H9 (cell line): ENCODE results near the gene MMP11. TPM values are rescaled to one million over a fixed set of nuclear protein-coding genes. Genes with fewer than 3 reads are reported as not detected.

Experiments
- DNase-seq: peaks from one replicate; pipeline ENCODE4 v3.0.0-alpha.2; 2017
- H2AFZ ChIP-seq: one replicate; pipeline ENCODE4 v1.6.1; 2013; ENCODE audit warnings: mild to moderate bottlenecking, low read length, control low read depth, moderate library complexity
- H2AK5ac ChIP-seq: 2 replicates; pipeline ENCODE4 v1.6.1; 2013; ENCODE audit warnings: low read length, control low read depth, mixed read lengths; ENCODE audit not compliant: insufficient read length
- H2BK120ac ChIP-seq: one replicate; pipeline ENCODE4 v1.6.1; 2013; ENCODE audit warnings: low read depth, mild to moderate bottlenecking, low read length, control low read depth, inconsistent platforms; ENCODE audit not compliant: poor library complexity, severe bottlenecking
- H2BK12ac ChIP-seq: 2 replicates; pipeline ENCODE4 v1.6.1; 2013; ENCODE audit warnings: low read length, control low read depth, mixed read lengths, low read depth; ENCODE audit not compliant: insufficient read length
- H2BK15ac ChIP-seq: 2 replicates; pipeline ENCODE4 v1.6.1; 2013; ENCODE audit warnings: low read depth, low read length, control low read depth
- H2BK20ac ChIP-seq: one replicate; pipeline ENCODE4 v1.6.1; 2013; ENCODE audit warnings: low read depth, mild to moderate bottlenecking, low read length, control low read depth, inconsistent platforms; ENCODE audit not compliant: poor library complexity, severe bottlenecking
- H2BK5ac ChIP-seq: 2 replicates; pipeline ENCODE4 v1.6.1; 2013; ENCODE audit warnings: low read length, control low read depth, mixed read lengths; ENCODE audit not compliant: insufficient read length
- H3K14ac ChIP-seq: 2 replicates; pipeline ENCODE4 v1.6.1; 2013; ENCODE audit warnings: low read length, control low read depth; ENCODE audit not compliant: insufficient read depth
- H3K18ac ChIP-seq: 2 replicates; pipeline ENCODE4 v1.6.1; 2013; ENCODE audit warnings: low read depth, mild to moderate bottlenecking, mixed read lengths, low read length, control low read depth; ENCODE audit not compliant: insufficient read length
- H3K23ac ChIP-seq: 2 replicates; pipeline ENCODE4 v1.6.1; 2013; ENCODE audit warnings: low read length, control low read depth, mixed read lengths, low read depth; ENCODE audit not compliant: insufficient read length
- H3K23me2 ChIP-seq: 2 replicates; pipeline ENCODE4 v1.6.1; 2013; ENCODE audit warnings: low read depth, mild to moderate bottlenecking, mixed read lengths, low read length, control low read depth; ENCODE audit not compliant: insufficient read length, poor library complexity, severe bottlenecking
- H3K27ac ChIP-seq: 2 replicates; pipeline ENCODE4 v1.5.1; 2013; ENCODE audit warnings: low read length, control low read depth, mixed read lengths, low read depth; ENCODE audit not compliant: insufficient read length
- H3K27me3 ChIP-seq: 2 replicates; pipeline ENCODE4 v1.6.1; 2013; ENCODE audit warnings: low read length, control low read depth, inconsistent platforms; ENCODE audit not compliant: insufficient read depth
- H3K4ac ChIP-seq: 2 replicates; pipeline ENCODE4 v1.6.1; 2013; ENCODE audit warnings: low read depth, mild to moderate bottlenecking, control low read depth, inconsistent platforms, low read length, moderate library complexity
- H3K4me1 ChIP-seq: 2 replicates; pipeline ENCODE4 v1.6.1; 2013; ENCODE audit warnings: low read length, control low read depth, inconsistent platforms; ENCODE audit not compliant: insufficient read depth
- H3K4me2 ChIP-seq: 2 replicates; pipeline ENCODE4 v1.6.1; 2013; ENCODE audit warnings: low read length, control low read depth, mixed read lengths; ENCODE audit not compliant: insufficient read length, insufficient read depth
- H3K56ac ChIP-seq: 2 replicates; pipeline ENCODE4 v1.6.1; 2013; ENCODE audit warnings: low read depth, mild to moderate bottlenecking, mixed read lengths, low read length, control low read depth; ENCODE audit not compliant: insufficient read length
- H3K79me1 ChIP-seq: 2 replicates; pipeline ENCODE4 v1.6.1; 2013; ENCODE audit warnings: low read depth, mild to moderate bottlenecking, moderate library complexity, low read length, control low read depth, inconsistent platforms; ENCODE audit not compliant: insufficient read depth, poor library complexity, severe bottlenecking
- H3K79me2 ChIP-seq: 2 replicates; pipeline ENCODE4 v1.6.1; 2013; ENCODE audit warnings: low read length, control low read depth, inconsistent platforms; ENCODE audit not compliant: insufficient read depth
- H3K9ac ChIP-seq: 2 replicates; pipeline ENCODE4 v1.6.1; 2013; ENCODE audit warnings: low read length, control low read depth, mixed read lengths; ENCODE audit not compliant: insufficient read length; ENCODE audit errors: extremely low read depth
- H3K9me3 ChIP-seq: one replicate; pipeline ENCODE4 v1.6.1; 2013; ENCODE audit warnings: low read depth, low read length, inconsistent platforms; ENCODE audit not compliant: control insufficient read depth
- H3T11ph ChIP-seq: one replicate; pipeline ENCODE4 v1.6.1; 2013; ENCODE audit warnings: mild to moderate bottlenecking, low read length, control low read depth, inconsistent platforms
- H4K20me1 ChIP-seq: one replicate; pipeline ENCODE4 v1.6.1; 2013; ENCODE audit not compliant: control insufficient read depth, insufficient read length, insufficient read depth
- H4K5ac ChIP-seq: 2 replicates; pipeline ENCODE4 v1.6.1; 2013; ENCODE audit warnings: low read depth, mild to moderate bottlenecking, mixed read lengths, low read length, control low read depth; ENCODE audit not compliant: insufficient read length
- H4K8ac ChIP-seq: replicated peaks from 2 replicates; pipeline ENCODE4 v1.6.1; 2013; ENCODE audit warnings: low read length, control low read depth, mixed read lengths, low read depth; ENCODE audit not compliant: insufficient read length
- H4K91ac ChIP-seq: 2 replicates; pipeline ENCODE4 v1.6.1; 2013; ENCODE audit warnings: low read depth, mild to moderate bottlenecking, moderate library complexity, mixed read lengths, low read length, control low read depth; ENCODE audit not compliant: insufficient read length
- H3K27ac Mint-ChIP-seq, 3 experiments: 2 replicates in 2 of 3; 3 replicates in 1 of 3; pipeline ENCODE4 v1.8.0; 2020 to 2021; ENCODE audit warnings: mixed read lengths in 3 of 3, mild to moderate bottlenecking in 1 of 3, moderate library complexity in 1 of 3
- H3K27me3 Mint-ChIP-seq: 2 replicates; pipeline ENCODE4 v1.8.0; 2021; ENCODE audit warnings: low read depth, mild to moderate bottlenecking, moderate library complexity, mixed read lengths
- H3K36me3 Mint-ChIP-seq, 3 experiments: 2 replicates in 2 of 3; 3 replicates in 1 of 3; pipeline ENCODE4 v1.8.0; 2020 to 2021; ENCODE audit warnings: low read depth in 3 of 3, mixed read lengths in 3 of 3; ENCODE audit not compliant: insufficient read depth in 1 of 3
- H3K4me1 Mint-ChIP-seq, 2 experiments: 2 replicates each; pipeline ENCODE4 v1.8.0; 2020; ENCODE audit warnings: mixed read lengths in 2 of 2
- H3K4me3 Mint-ChIP-seq, 2 experiments: 2 replicates in 1 of 2; 3 replicates in 1 of 2; pipeline ENCODE4 v1.8.0; 2020 to 2021; ENCODE audit warnings: mild to moderate bottlenecking in 2 of 2, mixed read lengths in 2 of 2, moderate library complexity in 1 of 2
- H3K9me3 Mint-ChIP-seq, 2 experiments: 2 replicates in 1 of 2; 3 replicates in 1 of 2; pipeline ENCODE4 v1.8.0; 2020; ENCODE audit warnings: mild to moderate bottlenecking in 2 of 2, mixed read lengths in 2 of 2, moderate library complexity in 1 of 2
- WGBS: extraction: QIAGEN DNeasy Blood & Tissue Kit; methylation state at CpG from one replicate; pipeline ENCODE4 v1.1.7; 2013; ENCODE audit warnings: missing lambda C conversion rate, low lambda C conversion rate, mixed read lengths; ENCODE audit not compliant: insufficient read length; ENCODE audit errors: extremely low coverage; 5-methylcytosine and 5-hydroxymethylcytosine counted together
- total RNA-seq: library from RNA; stranded (reverse); gene quantifications from 2 replicates; pipeline ENCODE4 v1.2.1, GENCODE V29; 2021
- TF ChIP-seq, protein P1 (sequence below): fragments of 200-600 bp; sonication (generic); conservative IDR thresholded peaks from 3 replicates; pipeline ENCODE4 v1.8.0; 2021; ENCODE audit warnings: antibody characterized with exemption, mild to moderate bottlenecking

Gene MMP11
- total RNA-seq, 1 experiment from 2014 or later, result 5.3 TPM

DNA sequence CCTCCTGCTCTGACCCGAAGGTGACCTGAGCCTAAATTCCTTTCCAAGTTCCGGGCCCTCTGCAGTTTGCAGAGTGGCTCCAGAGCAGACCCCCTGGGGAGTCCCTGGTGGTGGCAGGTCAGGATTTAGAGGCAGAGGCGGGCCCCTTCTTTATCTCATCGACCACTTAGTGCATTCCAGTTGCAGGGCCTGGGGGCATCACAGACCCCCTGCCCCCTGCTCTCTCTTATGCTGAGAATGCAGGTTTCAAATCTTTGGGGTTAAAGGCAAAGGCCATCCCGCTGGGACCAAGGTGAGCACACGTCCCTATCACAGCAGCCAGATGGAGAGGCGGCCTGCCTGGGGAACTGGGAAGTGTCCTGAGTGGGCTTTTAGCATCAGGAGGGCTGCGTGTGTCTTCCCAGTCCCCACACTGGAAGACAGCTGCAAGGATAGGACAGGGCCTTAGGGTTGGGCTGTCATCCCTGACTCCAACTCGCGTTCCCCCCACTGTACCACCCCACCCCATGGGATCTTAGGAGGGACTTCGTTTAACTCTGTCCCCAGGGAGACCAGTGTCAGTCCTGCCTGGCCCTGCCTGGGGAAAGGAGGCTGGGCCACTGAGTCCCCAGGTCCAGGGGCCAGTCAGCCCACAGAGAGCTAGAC is 54.8 kb downstream of the MMP11 start:
- H3K4me1 Mint-ChIP-seq, result peaks cover 9 to 11% of the 10 kb centered on the region in 2 experiments; a peak in 2 of 4 replicates
- no peaks in the 10 kb centered on the region for H3K79me2 ChIP-seq

More for the DNA sequence above, 54.8 kb downstream of the MMP11 start:
- no peak overlapping the region for H3K4ac ChIP-seq
- no CpG with 5 or more reads among the region's 11 CpGs for WGBS
- H3T11ph ChIP-seq, result no peak overlapping the region
- H3K9me3 Mint-ChIP-seq, result no peaks in the 10 kb centered on the region
- no peaks in the 10 kb centered on the region for H3K4me1 ChIP-seq
- no peak overlapping the region for H3K4me2 ChIP-seq
- H2BK120ac ChIP-seq, result no peak overlapping the region
- no peak overlapping the region for H4K91ac ChIP-seq
- H2BK5ac ChIP-seq, result no peak overlapping the region
- no peak overlapping the region for H2BK20ac ChIP-seq
- no peaks in the 10 kb centered on the region for H3K9me3 ChIP-seq
- H3K14ac ChIP-seq, result no peak overlapping the region
- H3K27ac ChIP-seq, result no peak overlapping the region
- H3K4me3 Mint-ChIP-seq, result no peak overlapping the region
- H2BK15ac ChIP-seq, result no peak overlapping the region
- no peak overlapping the region for H2AK5ac ChIP-seq
- no peak overlapping the region for H3K9ac ChIP-seq
- no peak overlapping the region for H3K18ac ChIP-seq
- no peak overlapping the region for H3K27ac Mint-ChIP-seq
- H3K23me2 ChIP-seq, result no peaks in the 10 kb centered on the region
- H4K8ac ChIP-seq, result no peak overlapping the region
- no peak overlapping the region for H4K5ac ChIP-seq
- DNase-seq, result peak; percentile 26
- H2AFZ ChIP-seq, result no peak overlapping the region
- no peaks in the 10 kb centered on the region for H3K79me1 ChIP-seq
- no peaks in the 10 kb centered on the region for H3K27me3 Mint-ChIP-seq
- no peaks in the 10 kb centered on the region for H4K20me1 ChIP-seq
- no peak overlapping the region for H2BK12ac ChIP-seq
- TF ChIP-seq, protein P1, sequence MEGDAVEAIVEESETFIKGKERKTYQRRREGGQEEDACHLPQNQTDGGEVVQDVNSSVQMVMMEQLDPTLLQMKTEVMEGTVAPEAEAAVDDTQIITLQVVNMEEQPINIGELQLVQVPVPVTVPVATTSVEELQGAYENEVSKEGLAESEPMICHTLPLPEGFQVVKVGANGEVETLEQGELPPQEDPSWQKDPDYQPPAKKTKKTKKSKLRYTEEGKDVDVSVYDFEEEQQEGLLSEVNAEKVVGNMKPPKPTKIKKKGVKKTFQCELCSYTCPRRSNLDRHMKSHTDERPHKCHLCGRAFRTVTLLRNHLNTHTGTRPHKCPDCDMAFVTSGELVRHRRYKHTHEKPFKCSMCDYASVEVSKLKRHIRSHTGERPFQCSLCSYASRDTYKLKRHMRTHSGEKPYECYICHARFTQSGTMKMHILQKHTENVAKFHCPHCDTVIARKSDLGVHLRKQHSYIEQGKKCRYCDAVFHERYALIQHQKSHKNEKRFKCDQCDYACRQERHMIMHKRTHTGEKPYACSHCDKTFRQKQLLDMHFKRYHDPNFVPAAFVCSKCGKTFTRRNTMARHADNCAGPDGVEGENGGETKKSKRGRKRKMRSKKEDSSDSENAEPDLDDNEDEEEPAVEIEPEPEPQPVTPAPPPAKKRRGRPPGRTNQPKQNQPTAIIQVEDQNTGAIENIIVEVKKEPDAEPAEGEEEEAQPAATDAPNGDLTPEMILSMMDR, result no peak
- no peaks in the 10 kb centered on the region for H3K27me3 ChIP-seq
- H3K23ac ChIP-seq, result no peak overlapping the region
- no peak overlapping the region for H3K56ac ChIP-seq
- H3K36me3 Mint-ChIP-seq, result peaks cover 42 to 81% (median 79%) of the 10 kb centered on the region in 3 experiments
